GM23338 (cell line): ENCODE measurements around the gene ASAP2. TPM values are rescaled to one million over a fixed set of nuclear protein-coding genes. Genes with fewer than 3 reads are reported as not detected.

Source experiments
- ATAC-seq: fragments of 200-7000 bp; cut with Tn5 transposase; 3 replicates; pipeline ENCODE4 v1.9.1; 2020
- DNase-seq: peaks from one replicate; pipeline ENCODE4 v3.0.0-alpha.2; 2015; ENCODE audit warnings: low spot score
- H2AFZ ChIP-seq: fragments of 200-600 bp; sonication (generic); 2 replicates; pipeline ENCODE4 v1.8.0; 2016; ENCODE audit warnings: antibody characterized with exemption, mild to moderate bottlenecking, moderate library complexity
- H3F3A ChIP-seq: fragments of 200-600 bp; sonication (generic); replicated peaks from 2 replicates; pipeline ENCODE4 v1.8.0; 2017; ENCODE audit warnings: antibody characterized with exemption, mixed run types, low read depth
- H3K27ac ChIP-seq: fragments of 200-600 bp; sonication (generic); 2 replicates; pipeline ENCODE4 v1.6.1; 2016; ENCODE audit warnings: low read depth
- H3K27me3 ChIP-seq: fragments of 200-600 bp; sonication (generic); 2 replicates; pipeline ENCODE4 v1.8.0; 2016; ENCODE audit warnings: mild to moderate bottlenecking, mixed run types, moderate library complexity; ENCODE audit not compliant: insufficient read depth
- H3K36me3 ChIP-seq: fragments of 200-600 bp; sonication (generic); 2 replicates; pipeline ENCODE4 v1.8.0; 2016; ENCODE audit warnings: mild to moderate bottlenecking; ENCODE audit not compliant: insufficient read depth
- H3K4me1 ChIP-seq: fragments of 200-600 bp; sonication (generic); 2 replicates; pipeline ENCODE4 v1.8.0; 2016; ENCODE audit warnings: mild to moderate bottlenecking, moderate library complexity; ENCODE audit not compliant: insufficient read depth
- H3K4me2 ChIP-seq: fragments of 200-600 bp; sonication (generic); 2 replicates; pipeline ENCODE4 v1.7.1; 2017; ENCODE audit warnings: mixed run types
- H3K4me3 ChIP-seq: fragments of 200-600 bp; sonication (generic); 2 replicates; pipeline ENCODE4 v1.6.1; 2016; ENCODE audit warnings: mixed run types
- H3K79me2 ChIP-seq: fragments of 200-600 bp; sonication (generic); replicated peaks from 2 replicates; pipeline ENCODE4 v1.8.0; 2017; ENCODE audit warnings: mild to moderate bottlenecking; ENCODE audit not compliant: insufficient read depth
- H3K9me2 ChIP-seq: fragments of 200-600 bp; sonication (generic); 2 replicates; pipeline ENCODE4 v1.8.0; 2017; ENCODE audit not compliant: insufficient read depth
- H4K20me1 ChIP-seq: fragments of 200-600 bp; sonication (generic); replicated peaks from 2 replicates; pipeline ENCODE4 v1.8.0; 2017; ENCODE audit warnings: mild to moderate bottlenecking; ENCODE audit not compliant: insufficient read depth
- H3K27ac Mint-ChIP-seq: 2 replicates; pipeline ENCODE4 v1.8.0; 2020; ENCODE audit warnings: inconsistent platforms, mild to moderate bottlenecking, moderate library complexity, mixed read lengths
- H3K27me3 Mint-ChIP-seq: 3 replicates; pipeline ENCODE4 v1.8.0; 2022; ENCODE audit warnings: low read depth, mild to moderate bottlenecking, moderate library complexity, mixed read lengths, inconsistent platforms; ENCODE audit not compliant: insufficient read depth, poor library complexity
- H3K36me3 Mint-ChIP-seq: 3 replicates; pipeline ENCODE4 v1.8.0; 2021; ENCODE audit warnings: low read depth, mild to moderate bottlenecking, inconsistent platforms, moderate library complexity, mixed read lengths
- H3K4me1 Mint-ChIP-seq: 3 replicates; pipeline ENCODE4 v1.8.0; 2020; ENCODE audit warnings: mild to moderate bottlenecking, inconsistent platforms, mixed read lengths
- H3K4me3 Mint-ChIP-seq: 3 replicates; pipeline ENCODE4 v1.8.0; 2021; ENCODE audit warnings: moderate library complexity, mild to moderate bottlenecking, inconsistent platforms, mixed read lengths
- H3K9me3 Mint-ChIP-seq: 3 replicates; pipeline ENCODE4 v1.8.0; 2020; ENCODE audit warnings: moderate library complexity, mild to moderate bottlenecking, inconsistent platforms, mixed read lengths
- CREB1 ChIP-seq: fragments of 250-450 bp; sonication (Bioruptor Pico); IDR thresholded peaks from 2 replicates; pipeline ENCODE4 v1.5.0; 2020; ENCODE audit warnings: low read depth, mild to moderate bottlenecking, moderate library complexity
- EZH2 ChIP-seq: fragments of 200-600 bp; sonication (generic); IDR thresholded peaks from one replicate; pipeline ENCODE4 v1.8.0; 2017; ENCODE audit warnings: antibody characterized with exemption, mild to moderate bottlenecking, low read depth; ENCODE audit not compliant: unreplicated experiment
- EZH2phosphoT487 ChIP-seq: fragments of 200-600 bp; sonication (generic); IDR thresholded peaks from one replicate; pipeline ENCODE4 v1.8.1; 2018; ENCODE audit warnings: antibody characterized with exemption; ENCODE audit not compliant: unreplicated experiment
- JUNB ChIP-seq: IDR thresholded peaks from one replicate; pipeline ENCODE4 v1.6.1; 2016; ENCODE audit warnings: antibody characterized with exemption; ENCODE audit not compliant: unreplicated experiment
- NANOG ChIP-seq: IDR thresholded peaks from 2 replicates; pipeline ENCODE4 v1.6.1; 2016; ENCODE audit warnings: antibody characterized with exemption, borderline replicate concordance
- POLR2AphosphoS5 ChIP-seq: IDR thresholded peaks from 2 replicates; pipeline ENCODE4 v1.6.1; 2016; ENCODE audit warnings: antibody characterized with exemption, low read depth
- STAT1 ChIP-seq: IDR thresholded peaks from one replicate; pipeline ENCODE4 v1.6.1; 2016; ENCODE audit warnings: antibody characterized with exemption; ENCODE audit not compliant: unreplicated experiment
- ZNF114 ChIP-seq: fragments of 250-450 bp; sonication (Bioruptor Pico); IDR thresholded peaks from 2 replicates; pipeline ENCODE4 v1.5.0; 2020; ENCODE audit warnings: mild to moderate bottlenecking, moderate library complexity
- ZNF331 ChIP-seq: fragments of 250-450 bp; sonication (Bioruptor Pico); IDR thresholded peaks from 2 replicates; pipeline ENCODE4 v1.5.0; 2020; ENCODE audit warnings: low read depth, mild to moderate bottlenecking, moderate library complexity
- polyA plus RNA-seq: library from polyadenylated mRNA; unstranded; fragments of >200 nt; fragmentation: Nextera tagmentation; extraction: Ambion mirVana; gene quantifications from 2 replicates; pipeline ENCODE4 v1.2.1, GENCODE V29; 2016
- total RNA-seq: library from RNA; depleted of rRNA; stranded (reverse); fragments of >200 nt; shearing (Covaris generic); gene quantifications from 2 replicates; pipeline ENCODE4 v1.2.3, GENCODE V29; 2014
- TF ChIP-seq, protein P1 (sequence below): IDR thresholded peaks from one replicate; pipeline ENCODE4 v1.6.1; 2018; ENCODE audit warnings: antibody characterized with exemption; ENCODE audit not compliant: unreplicated experiment
- TF ChIP-seq, protein P2 (sequence below): fragments of 250-450 bp; sonication (Bioruptor Pico); IDR thresholded peaks from 2 replicates; pipeline ENCODE4 v1.5.0; 2020; ENCODE audit warnings: mild to moderate bottlenecking, moderate library complexity
- TF ChIP-seq, protein P3 (sequence below): IDR thresholded peaks from 2 replicates; pipeline ENCODE4 v1.6.1; 2016; ENCODE audit warnings: antibody characterized with exemption
- TF ChIP-seq, protein P4 (sequence below), 2 experiments: fragments of 200-600 bp in 1 of 2; sonication (generic) in 1 of 2; conservative IDR thresholded peaks; 2 replicates each; pipeline versions ENCODE4 v1.5.1 to v1.6.1; 2016 to 2017; ENCODE audit warnings: antibody characterized with exemption in 2 of 2, low read depth in 2 of 2, mild to moderate bottlenecking in 2 of 2, moderate library complexity in 1 of 2

ASAP2 gene
- total and polyA plus RNA-seq, 2 experiments from 2014 or later: 2.6 to 15.6 TPM

DNA sequence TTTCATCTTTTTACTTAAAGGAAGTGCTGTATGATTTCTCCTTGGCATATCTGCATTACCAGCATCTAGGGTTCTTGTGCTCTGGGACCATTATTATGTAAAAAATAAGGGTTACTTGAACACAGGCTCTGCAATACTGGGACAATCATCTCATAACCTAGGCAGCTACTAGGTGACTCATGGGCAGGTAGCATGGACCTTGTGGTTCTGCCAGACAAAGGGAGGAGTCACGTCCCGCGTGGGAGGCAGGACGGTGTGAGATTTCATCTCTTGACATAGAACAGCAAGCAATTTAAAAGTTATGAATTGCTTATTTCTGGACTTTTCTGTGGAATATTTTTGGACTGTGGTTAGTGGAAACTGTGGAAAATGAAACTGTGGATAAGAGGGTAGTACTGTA lies 34.1 kb downstream of the ASAP2 start:
- no peak overlapping the region for H3K4me2 ChIP-seq
- peaks cover 3% of the 10 kb centered on the region; the same call in 1 of the 2 replicates for H3K9me2 ChIP-seq
- DNase-seq: no peak
- Mint-ChIP-seq H3K36me3 (no peaks in the 10 kb centered on the region), H3K27ac (no peak overlapping the region), H3K4me3 (no peak overlapping the region), H3K9me3 (no peaks in the 10 kb centered on the region; the same call in 2 of the 3 replicates), H3K27me3 (no peaks in the 10 kb centered on the region), H3K4me1 (peaks cover 24% of the 10 kb centered on the region)
- H2AFZ ChIP-seq: no peak overlapping the region
- TF ChIP-seq, protein P1, sequence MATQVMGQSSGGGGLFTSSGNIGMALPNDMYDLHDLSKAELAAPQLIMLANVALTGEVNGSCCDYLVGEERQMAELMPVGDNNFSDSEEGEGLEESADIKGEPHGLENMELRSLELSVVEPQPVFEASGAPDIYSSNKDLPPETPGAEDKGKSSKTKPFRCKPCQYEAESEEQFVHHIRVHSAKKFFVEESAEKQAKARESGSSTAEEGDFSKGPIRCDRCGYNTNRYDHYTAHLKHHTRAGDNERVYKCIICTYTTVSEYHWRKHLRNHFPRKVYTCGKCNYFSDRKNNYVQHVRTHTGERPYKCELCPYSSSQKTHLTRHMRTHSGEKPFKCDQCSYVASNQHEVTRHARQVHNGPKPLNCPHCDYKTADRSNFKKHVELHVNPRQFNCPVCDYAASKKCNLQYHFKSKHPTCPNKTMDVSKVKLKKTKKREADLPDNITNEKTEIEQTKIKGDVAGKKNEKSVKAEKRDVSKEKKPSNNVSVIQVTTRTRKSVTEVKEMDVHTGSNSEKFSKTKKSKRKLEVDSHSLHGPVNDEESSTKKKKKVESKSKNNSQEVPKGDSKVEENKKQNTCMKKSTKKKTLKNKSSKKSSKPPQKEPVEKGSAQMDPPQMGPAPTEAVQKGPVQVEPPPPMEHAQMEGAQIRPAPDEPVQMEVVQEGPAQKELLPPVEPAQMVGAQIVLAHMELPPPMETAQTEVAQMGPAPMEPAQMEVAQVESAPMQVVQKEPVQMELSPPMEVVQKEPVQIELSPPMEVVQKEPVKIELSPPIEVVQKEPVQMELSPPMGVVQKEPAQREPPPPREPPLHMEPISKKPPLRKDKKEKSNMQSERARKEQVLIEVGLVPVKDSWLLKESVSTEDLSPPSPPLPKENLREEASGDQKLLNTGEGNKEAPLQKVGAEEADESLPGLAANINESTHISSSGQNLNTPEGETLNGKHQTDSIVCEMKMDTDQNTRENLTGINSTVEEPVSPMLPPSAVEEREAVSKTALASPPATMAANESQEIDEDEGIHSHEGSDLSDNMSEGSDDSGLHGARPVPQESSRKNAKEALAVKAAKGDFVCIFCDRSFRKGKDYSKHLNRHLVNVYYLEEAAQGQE: no peak
- no peak for TF ChIP-seq ZNF331 (CRISPR knock-in tag)
- TF ChIP-seq, protein P2, sequence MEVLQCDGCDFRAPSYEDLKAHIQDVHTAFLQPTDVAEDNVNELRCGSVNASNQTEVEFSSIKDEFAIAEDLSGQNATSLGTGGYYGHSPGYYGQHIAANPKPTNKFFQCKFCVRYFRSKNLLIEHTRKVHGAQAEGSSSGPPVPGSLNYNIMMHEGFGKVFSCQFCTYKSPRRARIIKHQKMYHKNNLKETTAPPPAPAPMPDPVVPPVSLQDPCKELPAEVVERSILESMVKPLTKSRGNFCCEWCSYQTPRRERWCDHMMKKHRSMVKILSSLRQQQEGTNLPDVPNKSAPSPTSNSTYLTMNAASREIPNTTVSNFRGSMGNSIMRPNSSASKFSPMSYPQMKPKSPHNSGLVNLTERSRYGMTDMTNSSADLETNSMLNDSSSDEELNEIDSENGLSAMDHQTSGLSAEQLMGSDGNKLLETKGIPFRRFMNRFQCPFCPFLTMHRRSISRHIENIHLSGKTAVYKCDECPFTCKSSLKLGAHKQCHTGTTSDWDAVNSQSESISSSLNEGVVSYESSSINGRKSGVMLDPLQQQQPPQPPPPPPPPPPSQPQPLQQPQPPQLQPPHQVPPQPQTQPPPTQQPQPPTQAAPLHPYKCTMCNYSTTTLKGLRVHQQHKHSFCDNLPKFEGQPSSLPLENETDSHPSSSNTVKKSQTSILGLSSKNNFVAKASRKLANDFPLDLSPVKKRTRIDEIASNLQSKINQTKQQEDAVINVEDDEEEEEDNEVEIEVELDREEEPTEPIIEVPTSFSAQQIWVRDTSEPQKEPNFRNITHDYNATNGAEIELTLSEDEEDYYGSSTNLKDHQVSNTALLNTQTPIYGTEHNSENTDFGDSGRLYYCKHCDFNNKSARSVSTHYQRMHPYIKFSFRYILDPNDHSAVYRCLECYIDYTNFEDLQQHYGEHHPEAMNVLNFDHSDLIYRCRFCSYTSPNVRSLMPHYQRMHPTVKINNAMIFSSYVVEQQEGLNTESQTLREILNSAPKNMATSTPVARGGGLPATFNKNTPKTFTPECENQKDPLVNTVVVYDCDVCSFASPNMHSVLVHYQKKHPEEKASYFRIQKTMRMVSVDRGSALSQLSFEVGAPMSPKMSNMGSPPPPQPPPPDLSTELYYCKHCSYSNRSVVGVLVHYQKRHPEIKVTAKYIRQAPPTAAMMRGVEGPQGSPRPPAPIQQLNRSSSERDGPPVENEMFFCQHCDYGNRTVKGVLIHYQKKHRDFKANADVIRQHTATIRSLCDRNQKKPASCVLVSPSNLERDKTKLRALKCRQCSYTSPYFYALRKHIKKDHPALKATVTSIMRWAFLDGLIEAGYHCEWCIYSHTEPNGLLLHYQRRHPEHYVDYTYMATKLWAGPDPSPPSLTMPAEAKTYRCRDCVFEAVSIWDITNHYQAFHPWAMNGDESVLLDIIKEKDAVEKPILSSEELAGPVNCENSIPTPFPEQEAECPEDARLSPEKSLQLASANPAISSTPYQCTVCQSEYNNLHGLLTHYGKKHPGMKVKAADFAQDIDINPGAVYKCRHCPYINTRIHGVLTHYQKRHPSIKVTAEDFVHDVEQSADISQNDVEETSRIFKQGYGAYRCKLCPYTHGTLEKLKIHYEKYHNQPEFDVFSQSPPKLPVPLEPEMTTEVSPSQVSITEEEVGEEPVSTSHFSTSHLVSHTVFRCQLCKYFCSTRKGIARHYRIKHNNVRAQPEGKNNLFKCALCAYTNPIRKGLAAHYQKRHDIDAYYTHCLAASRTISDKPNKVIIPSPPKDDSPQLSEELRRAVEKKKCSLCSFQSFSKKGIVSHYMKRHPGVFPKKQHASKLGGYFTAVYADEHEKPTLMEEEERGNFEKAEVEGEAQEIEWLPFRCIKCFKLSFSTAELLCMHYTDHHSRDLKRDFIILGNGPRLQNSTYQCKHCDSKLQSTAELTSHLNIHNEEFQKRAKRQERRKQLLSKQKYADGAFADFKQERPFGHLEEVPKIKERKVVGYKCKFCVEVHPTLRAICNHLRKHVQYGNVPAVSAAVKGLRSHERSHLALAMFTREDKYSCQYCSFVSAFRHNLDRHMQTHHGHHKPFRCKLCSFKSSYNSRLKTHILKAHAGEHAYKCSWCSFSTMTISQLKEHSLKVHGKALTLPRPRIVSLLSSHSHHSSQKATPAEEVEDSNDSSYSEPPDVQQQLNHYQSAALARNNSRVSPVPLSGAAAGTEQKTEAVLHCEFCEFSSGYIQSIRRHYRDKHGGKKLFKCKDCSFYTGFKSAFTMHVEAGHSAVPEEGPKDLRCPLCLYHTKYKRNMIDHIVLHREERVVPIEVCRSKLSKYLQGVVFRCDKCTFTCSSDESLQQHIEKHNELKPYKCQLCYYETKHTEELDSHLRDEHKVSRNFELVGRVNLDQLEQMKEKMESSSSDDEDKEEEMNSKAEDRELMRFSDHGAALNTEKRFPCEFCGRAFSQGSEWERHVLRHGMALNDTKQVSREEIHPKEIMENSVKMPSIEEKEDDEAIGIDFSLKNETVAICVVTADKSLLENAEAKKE: no peak
- TF ChIP-seq EZH2phosphoT487: no peak
- TF ChIP-seq, protein P3, sequence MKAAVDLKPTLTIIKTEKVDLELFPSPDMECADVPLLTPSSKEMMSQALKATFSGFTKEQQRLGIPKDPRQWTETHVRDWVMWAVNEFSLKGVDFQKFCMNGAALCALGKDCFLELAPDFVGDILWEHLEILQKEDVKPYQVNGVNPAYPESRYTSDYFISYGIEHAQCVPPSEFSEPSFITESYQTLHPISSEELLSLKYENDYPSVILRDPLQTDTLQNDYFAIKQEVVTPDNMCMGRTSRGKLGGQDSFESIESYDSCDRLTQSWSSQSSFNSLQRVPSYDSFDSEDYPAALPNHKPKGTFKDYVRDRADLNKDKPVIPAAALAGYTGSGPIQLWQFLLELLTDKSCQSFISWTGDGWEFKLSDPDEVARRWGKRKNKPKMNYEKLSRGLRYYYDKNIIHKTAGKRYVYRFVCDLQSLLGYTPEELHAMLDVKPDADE: no peak
- no peak for TF ChIP-seq JUNB
- no peak for TF ChIP-seq EZH2
- TF ChIP-seq POLR2AphosphoS5: no peak
- TF ChIP-seq, protein P4, sequence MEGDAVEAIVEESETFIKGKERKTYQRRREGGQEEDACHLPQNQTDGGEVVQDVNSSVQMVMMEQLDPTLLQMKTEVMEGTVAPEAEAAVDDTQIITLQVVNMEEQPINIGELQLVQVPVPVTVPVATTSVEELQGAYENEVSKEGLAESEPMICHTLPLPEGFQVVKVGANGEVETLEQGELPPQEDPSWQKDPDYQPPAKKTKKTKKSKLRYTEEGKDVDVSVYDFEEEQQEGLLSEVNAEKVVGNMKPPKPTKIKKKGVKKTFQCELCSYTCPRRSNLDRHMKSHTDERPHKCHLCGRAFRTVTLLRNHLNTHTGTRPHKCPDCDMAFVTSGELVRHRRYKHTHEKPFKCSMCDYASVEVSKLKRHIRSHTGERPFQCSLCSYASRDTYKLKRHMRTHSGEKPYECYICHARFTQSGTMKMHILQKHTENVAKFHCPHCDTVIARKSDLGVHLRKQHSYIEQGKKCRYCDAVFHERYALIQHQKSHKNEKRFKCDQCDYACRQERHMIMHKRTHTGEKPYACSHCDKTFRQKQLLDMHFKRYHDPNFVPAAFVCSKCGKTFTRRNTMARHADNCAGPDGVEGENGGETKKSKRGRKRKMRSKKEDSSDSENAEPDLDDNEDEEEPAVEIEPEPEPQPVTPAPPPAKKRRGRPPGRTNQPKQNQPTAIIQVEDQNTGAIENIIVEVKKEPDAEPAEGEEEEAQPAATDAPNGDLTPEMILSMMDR (conservative IDR thresholded peaks at IDR 0.05; ENCODE audit: low read depth in 2 of 2): no peak
- TF ChIP-seq ZNF114 (CRISPR knock-in tag): no peak
- TF ChIP-seq STAT1: no peak
- TF ChIP-seq NANOG: no peak
- no peak for TF ChIP-seq CREB1 (CRISPR knock-in tag)
- peaks cover 91% of the 10 kb centered on the region for H3K79me2 ChIP-seq
- H3K36me3 ChIP-seq: no peaks in the 10 kb centered on the region
- no peaks in the 10 kb centered on the region for H3F3A ChIP-seq
- peaks cover 13% of the 10 kb centered on the region for H4K20me1 ChIP-seq
- H3K4me3 ChIP-seq: no peak overlapping the region
- ATAC-seq: no peak
- H3K27me3 ChIP-seq: no peaks in the 10 kb centered on the region
- H3K27ac ChIP-seq: no peak overlapping the region
- H3K4me1 ChIP-seq: peaks cover 17% of the 10 kb centered on the region
